ENCODE results near the gene KIAA0408. TPM values are rescaled to one million over a fixed set of nuclear protein-coding genes. Genes with fewer than 3 reads are reported as not detected.

Gene KIAA0408
- total and polyA plus RNA-seq, 4 experiments from 2014 or later = 1.8 to 6.9 (median 6.8) TPM; not detected in 1

DNA sequence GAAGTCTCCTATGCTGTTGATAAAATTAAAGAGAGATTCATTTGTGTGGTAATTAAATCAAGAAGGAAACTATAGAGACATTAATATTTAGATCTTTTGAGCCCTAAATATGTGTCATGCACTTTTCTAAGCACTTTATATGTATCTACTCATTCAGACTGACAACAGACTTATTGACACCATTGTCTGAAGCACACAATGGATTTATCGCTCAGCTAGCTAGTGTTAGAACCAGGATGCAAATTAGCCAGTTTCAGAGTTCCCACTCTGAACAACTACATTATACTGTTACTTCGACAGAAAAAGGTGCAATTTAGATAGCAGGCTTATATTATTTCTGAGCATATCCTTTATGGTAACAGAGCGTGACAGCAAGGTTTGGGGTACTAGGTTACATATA lies 27.7 kb upstream of the KIAA0408 start:
- Mint-ChIP-seq H3K36me3 (peaks cover 3 to 17% of the 10 kb centered on the region in 2 donors), H3K27ac (no peak overlapping the region), H3K27me3 (no peaks in the 10 kb centered on the region), H3K9me3 (no peaks in the 10 kb centered on the region), H3K4me1 (peaks cover 17 to 33% (median 25%) of the 10 kb centered on the region in 4 donors), H3K4me3 (no peak overlapping the region)
- Histone ChIP-seq H3K27ac (ENCODE audit: low read depth, low read length) (no peak overlapping the region), H3K4me3 (ENCODE audit: low read length in 2 of 2) (no peak overlapping the region), H3K27me3 (ENCODE audit: insufficient read depth, low read length) (no peaks in the 10 kb centered on the region), H3K9me3 (ENCODE audit: control insufficient read depth in 1 of 2, low read length in 2 of 2) (no peaks in the 10 kb centered on the region), H3K4me1 (ENCODE audit: insufficient read depth, low read length) (peaks cover 17% of the 10 kb centered on the region), H3K36me3 (ENCODE audit: insufficient read depth, low read length) (no peaks in the 10 kb centered on the region)
- CTCF ChIA-PET (ENCODE audit: partially characterized antibody) = interaction anchor here (0.9 to 10.6 kb wide), 2 partner anchors 21 to 28 kb away, joined by 3 to 125 read pairs; partner anchors contain the start of gene MTCL3
- no peak for DNase-seq
- POLR2A ChIA-PET (ENCODE audit: partially characterized antibody) = no interaction called here
- intact Hi-C loops (cut with micrococcal nuclease) = no loop called here

DNA sequence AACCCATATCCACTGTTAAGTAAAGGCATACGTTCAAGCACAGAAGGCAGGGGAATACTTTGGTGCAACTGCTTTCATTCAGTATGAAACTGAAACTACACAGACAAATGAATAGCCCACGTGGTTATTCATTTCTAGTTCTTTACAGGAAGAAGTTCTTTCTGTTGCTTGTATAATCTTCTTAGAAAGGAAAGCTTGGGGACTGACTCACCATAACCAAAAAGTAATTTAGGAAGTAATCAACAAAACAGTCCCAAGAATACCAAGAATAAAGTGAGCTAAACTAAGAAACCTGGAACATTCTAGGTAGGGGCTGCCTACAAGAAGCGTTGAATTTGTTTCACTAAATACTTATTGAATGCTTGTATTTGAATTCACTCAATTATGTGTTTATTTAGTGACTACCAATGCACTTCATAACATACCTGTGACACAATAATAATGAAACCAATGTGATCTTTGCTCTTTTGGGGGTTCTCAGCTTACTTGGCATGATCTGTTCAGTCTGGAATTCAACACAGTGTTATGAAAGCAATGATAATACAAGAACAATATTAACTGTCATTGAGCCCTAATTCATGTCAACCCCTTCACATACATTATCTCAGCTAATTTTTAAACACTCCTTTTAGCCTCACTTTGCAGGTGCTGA lies 25.1 kb upstream of the KIAA0408 start:
- Mint-ChIP-seq H3K36me3 (peaks cover 5 to 15% of the 10 kb centered on the region in 2 donors), H3K4me1 (peaks cover 14 to 27% (median 24%) of the 10 kb centered on the region in 4 donors), H3K4me3 (peak overlapping the region; percentile 73 to 91 (median 83)), H3K27me3 (no peaks in the 10 kb centered on the region), H3K9me3 (no peaks in the 10 kb centered on the region), H3K27ac (peak overlapping the region; percentile 36 to 84 (median 67))
- H3K9me3 ChIP-seq (ENCODE audit: control insufficient read depth in 1 of 2, low read length in 2 of 2) = no peaks in the 10 kb centered on the region
- intact Hi-C loops (cut with micrococcal nuclease) = loop anchor here (1.0 kb wide), 1 partner anchor 32 kb away; no protein-coding TSS in a partner anchor
- H3K4me3 ChIP-seq (ENCODE audit: low read length in 2 of 2) = peak overlapping the region; percentile 26 to 38
- H3K27me3 ChIP-seq (ENCODE audit: insufficient read depth, low read length) = no peaks in the 10 kb centered on the region
- POLR2A ChIA-PET (ENCODE audit: partially characterized antibody) = interaction anchor here (0.7 to 4.1 kb wide), 3 partner anchors 11 to 218 kb away, joined by 3 to 31 read pairs (median 3); partner anchors contain the start of gene RNF146
- H3K36me3 ChIP-seq (ENCODE audit: insufficient read depth, low read length) = no peaks in the 10 kb centered on the region
- H3K4me1 ChIP-seq (ENCODE audit: insufficient read depth, low read length) = peaks cover 17% of the 10 kb centered on the region
- peak in 4 of 5 donors; percentile 15 to 40 (median 34) for DNase-seq
- peak overlapping the region; percentile 41 for H3K27ac ChIP-seq (ENCODE audit: low read depth, low read length)
- CTCF ChIA-PET (ENCODE audit: partially characterized antibody) = interaction anchor here (0.8 to 10.6 kb wide), 5 partner anchors 10 to 217 kb away, joined by 3 to 125 read pairs (median 4); partner anchors contain the start of genes MTCL3 and RNF146

- Mint-ChIP-seq H3K27ac (peak overlapping the region; percentile 36 to 84 (median 67)), H3K9me3 (no peaks in the 10 kb centered on the region), H3K4me1 (peaks cover 14 to 26% (median 23%) of the 10 kb centered on the region in 4 donors), H3K27me3 (no peaks in the 10 kb centered on the region), H3K4me3 (peak overlapping the region; percentile 73 to 91 (median 83)), H3K36me3 (peaks cover 7 to 16% of the 10 kb centered on the region in 2 donors)
- POLR2A ChIA-PET (ENCODE audit: partially characterized antibody) = interaction anchor here (1.0 to 4.1 kb wide), 2 partner anchors 32 to 217 kb away, joined by 3 to 31 read pairs; partner anchors contain the start of gene RNF146
- peaks cover 17% of the 10 kb centered on the region for H3K4me1 ChIP-seq (ENCODE audit: insufficient read depth, low read length)
- CTCF ChIA-PET (ENCODE audit: partially characterized antibody) = interaction anchor here (1.2 to 10.6 kb wide), 3 partner anchors 14 to 32 kb away, joined by 4 to 125 read pairs (median 4); partner anchors contain the start of gene MTCL3
- intact Hi-C loops (cut with micrococcal nuclease) = loop anchor here (1.0 kb wide), 1 partner anchor 33 kb away; no protein-coding TSS in a partner anchor
- H3K4me3 ChIP-seq (ENCODE audit: low read length in 2 of 2) = peak overlapping the region; percentile 26 to 38
- H3K27ac ChIP-seq (ENCODE audit: low read depth, low read length) = peak overlapping the region; percentile 41
- no peaks in the 10 kb centered on the region for H3K36me3 ChIP-seq (ENCODE audit: insufficient read depth, low read length)
- DNase-seq = no peak
- H3K27me3 ChIP-seq (ENCODE audit: insufficient read depth, low read length) = no peaks in the 10 kb centered on the region
- no peaks in the 10 kb centered on the region for H3K9me3 ChIP-seq (ENCODE audit: control insufficient read depth in 1 of 2, low read length in 2 of 2)
Observed at GRCh38 chr6:127483399-127484055, 24.3 kb upstream of the KIAA0408 start.

DNA sequence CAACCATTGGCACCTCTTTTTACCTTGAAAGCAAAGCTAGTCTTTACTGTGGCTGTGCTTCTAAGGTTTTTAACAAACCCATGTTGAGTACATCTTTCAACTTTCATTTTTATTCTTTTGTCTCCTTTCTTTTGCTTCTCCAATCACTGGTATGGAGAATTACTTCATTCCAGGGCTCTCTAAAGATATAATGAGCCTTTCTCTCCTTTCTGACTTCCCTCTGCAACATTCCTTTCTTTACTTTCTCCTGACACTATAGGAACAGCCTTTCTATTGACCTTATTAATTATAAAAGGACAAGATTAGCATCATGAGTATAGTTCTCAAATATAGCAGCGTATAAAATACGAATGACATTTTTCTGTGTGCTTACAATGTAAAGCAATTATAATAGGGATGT lies 23.1 kb upstream of the KIAA0408 start:
- Mint-ChIP-seq H3K4me1 (peaks cover 16 to 26% (median 23%) of the 10 kb centered on the region in 4 donors), H3K4me3 (no peak overlapping the region), H3K27me3 (no peaks in the 10 kb centered on the region), H3K9me3 (no peaks in the 10 kb centered on the region), H3K27ac (no peak overlapping the region), H3K36me3 (peaks cover 17 to 26% of the 10 kb centered on the region in 2 donors)
- H3K27ac ChIP-seq (ENCODE audit: low read depth, low read length) = no peak overlapping the region
- H3K9me3 ChIP-seq (ENCODE audit: control insufficient read depth in 1 of 2, low read length in 2 of 2) = no peaks in the 10 kb centered on the region
- DNase-seq = no peak
- intact Hi-C loops (cut with micrococcal nuclease) = no loop called here
- POLR2A ChIA-PET (ENCODE audit: partially characterized antibody) = interaction anchor here (4.1 kb wide), 1 partner anchor 33 kb away, joined by 31 read pairs; no protein-coding TSS in a partner anchor
- CTCF ChIA-PET (ENCODE audit: partially characterized antibody) = interaction anchor here (10.6 kb wide), 1 partner anchor 33 kb away, joined by 125 read pairs; the partner anchor contains the start of gene MTCL3
- no peaks in the 10 kb centered on the region for H3K36me3 ChIP-seq (ENCODE audit: insufficient read depth, low read length)
- no peaks in the 10 kb centered on the region for H3K27me3 ChIP-seq (ENCODE audit: insufficient read depth, low read length)
- H3K4me1 ChIP-seq (ENCODE audit: insufficient read depth, low read length) = peaks cover 17% of the 10 kb centered on the region
- H3K4me3 ChIP-seq (ENCODE audit: low read length in 2 of 2) = no peak overlapping the region

- Histone ChIP-seq H3K27ac (ENCODE audit: low read depth, low read length) (no peak overlapping the region), H3K27me3 (ENCODE audit: insufficient read depth, low read length) (no peaks in the 10 kb centered on the region), H3K36me3 (ENCODE audit: insufficient read depth, low read length) (no peaks in the 10 kb centered on the region), H3K4me1 (ENCODE audit: insufficient read depth, low read length) (peaks cover 17% of the 10 kb centered on the region), H3K9me3 (ENCODE audit: control insufficient read depth in 1 of 2, low read length in 2 of 2) (no peaks in the 10 kb centered on the region), H3K4me3 (ENCODE audit: low read length in 2 of 2) (no peak overlapping the region)
- H3K27me3 Mint-ChIP-seq = no peaks in the 10 kb centered on the region
- H3K4me3 Mint-ChIP-seq = no peak overlapping the region
- no peaks in the 10 kb centered on the region for H3K9me3 Mint-ChIP-seq
- peaks cover 19 to 33% of the 10 kb centered on the region in 2 donors for H3K36me3 Mint-ChIP-seq
- ChIA-PET CTCF (ENCODE audit: partially characterized antibody) (interaction anchor here (10.6 kb wide), 1 partner anchor 33 kb away, joined by 125 read pairs; the partner anchor contains the start of gene MTCL3), POLR2A (ENCODE audit: partially characterized antibody) (no interaction called here)
- intact Hi-C loops (cut with micrococcal nuclease) = no loop called here
- no peak for DNase-seq
- H3K27ac Mint-ChIP-seq = no peak overlapping the region
- peaks cover 16 to 26% (median 23%) of the 10 kb centered on the region in 4 donors for H3K4me1 Mint-ChIP-seq
Observed at GRCh38 chr6:127481628-127482027, 22.4 kb upstream of the KIAA0408 start.

- Mint-ChIP-seq H3K4me3 (no peak overlapping the region), H3K27me3 (no peaks in the 10 kb centered on the region), H3K36me3 (peaks cover 22 to 38% of the 10 kb centered on the region in 2 donors), H3K9me3 (no peaks in the 10 kb centered on the region), H3K4me1 (peaks cover 16 to 26% (median 23%) of the 10 kb centered on the region in 4 donors), H3K27ac (no peak overlapping the region)
- no peak for DNase-seq
- CTCF ChIA-PET (ENCODE audit: partially characterized antibody) = interaction anchor here (10.6 kb wide), 1 partner anchor 34 kb away, joined by 125 read pairs; the partner anchor contains the start of gene MTCL3
- Histone ChIP-seq H3K9me3 (ENCODE audit: control insufficient read depth in 1 of 2, low read length in 2 of 2) (no peaks in the 10 kb centered on the region), H3K4me3 (ENCODE audit: low read length in 2 of 2) (no peak overlapping the region), H3K36me3 (ENCODE audit: insufficient read depth, low read length) (no peaks in the 10 kb centered on the region), H3K27ac (ENCODE audit: low read depth, low read length) (no peak overlapping the region), H3K27me3 (ENCODE audit: insufficient read depth, low read length) (no peaks in the 10 kb centered on the region), H3K4me1 (ENCODE audit: insufficient read depth, low read length) (peaks cover 17% of the 10 kb centered on the region)
- intact Hi-C loops (cut with micrococcal nuclease) = no loop called here
- POLR2A ChIA-PET (ENCODE audit: partially characterized antibody) = no interaction called here
Observed at GRCh38 chr6:127481111-127481510, 21.9 kb upstream of the KIAA0408 start.

DNA sequence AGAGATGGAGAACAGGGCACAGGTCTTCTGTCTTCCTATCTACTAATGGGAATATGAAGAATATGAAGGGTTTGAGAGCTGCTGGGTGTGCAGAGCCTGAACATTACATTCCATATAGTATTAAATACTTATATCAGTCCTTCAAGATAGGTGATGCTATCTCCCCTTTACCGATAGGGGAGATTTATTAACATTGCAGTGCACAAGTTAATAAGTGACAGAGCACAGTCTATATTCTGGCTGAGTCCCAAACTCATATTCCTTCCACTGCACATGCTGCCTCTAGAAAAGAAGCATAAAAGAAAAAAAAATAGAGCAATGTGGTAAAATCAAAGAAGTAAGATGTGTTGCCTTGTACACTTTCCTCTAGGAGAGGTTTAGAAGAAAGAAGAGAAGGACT lies 18.5 kb upstream of the KIAA0408 start:
- H3K27me3 ChIP-seq (ENCODE audit: insufficient read depth, low read length) = no peaks in the 10 kb centered on the region
- no peaks in the 10 kb centered on the region for H3K9me3 ChIP-seq (ENCODE audit: control insufficient read depth in 1 of 2, low read length in 2 of 2)
- H3K27ac ChIP-seq (ENCODE audit: low read depth, low read length) = no peak overlapping the region
- no peaks in the 10 kb centered on the region for H3K36me3 ChIP-seq (ENCODE audit: insufficient read depth, low read length)
- CTCF ChIA-PET (ENCODE audit: partially characterized antibody) = interaction anchor here (1.4 to 1.5 kb wide), 2 partner anchors 11 to 21 kb away, joined by 3 to 5 read pairs; no protein-coding TSS in a partner anchor
- Mint-ChIP-seq H3K4me1 (peaks cover 0 to 1% (median 0%) of the 10 kb centered on the region in 4 donors), H3K27ac (no peak overlapping the region), H3K36me3 (peaks cover 23 to 53% of the 10 kb centered on the region in 2 donors), H3K27me3 (no peaks in the 10 kb centered on the region), H3K9me3 (no peaks in the 10 kb centered on the region), H3K4me3 (no peak overlapping the region)
- no peak overlapping the region for H3K4me3 ChIP-seq (ENCODE audit: low read length in 2 of 2)
- intact Hi-C loops (cut with micrococcal nuclease) = no loop called here
- DNase-seq = no peak
- no peaks in the 10 kb centered on the region for H3K4me1 ChIP-seq (ENCODE audit: insufficient read depth, low read length)
- POLR2A ChIA-PET (ENCODE audit: partially characterized antibody) = no interaction called here

Data from CD4-positive, alpha-beta memory T cell (primary cell).